ENCODE results near the gene CACHD1. TPM values are rescaled to one million over a fixed set of nuclear protein-coding genes. Genes with fewer than 3 reads are reported as not detected.

Gene CACHD1
- total RNA-seq, 1 experiment from 2014 or later, result 8.4 TPM

GRCh38 chr1:64564891-64565290 lies 95.0 kb downstream of the CACHD1 start:
- no TSS peak for BruUV-seq (replicated peaks)
- Histone ChIP-seq H3K9me3 (ENCODE audit: control insufficient read depth in 1 of 2, insufficient read depth in 1 of 2, low read depth in 1 of 2, low read length in 2 of 2) (peaks cover 0 to 11% of the 10 kb centered on the region in 2 experiments; a peak in 2 of 4 replicates), H4K20me1 (ENCODE audit: insufficient read depth) (no peaks in the 10 kb centered on the region), H3K4me3 (replicated peaks in 1 of 2; ENCODE audit: low read depth in 1 of 2, low read length in 2 of 2) (no peak overlapping the region), H3K9ac (ENCODE audit: low read length) (no peak overlapping the region), H3K9me2 (ENCODE audit: insufficient read depth) (no peaks in the 10 kb centered on the region), H3K27me3 (ENCODE audit: insufficient read depth, low read length) (no peaks in the 10 kb centered on the region), H3K4me1 (ENCODE audit: control insufficient read depth in 1 of 2, insufficient read depth in 2 of 2, low read length in 2 of 2) (no peaks in the 10 kb centered on the region), H3K36me3 (ENCODE audit: control insufficient read depth in 1 of 2, insufficient read depth in 2 of 2, low read length in 2 of 2) (no peaks in the 10 kb centered on the region), H2AFZ (ENCODE audit: low read depth, low read length, poor library complexity, severe bottlenecking) (no peak overlapping the region), H3K79me2 (ENCODE audit: insufficient read depth, low read length) (no peaks in the 10 kb centered on the region), H3K4me2 (ENCODE audit: low read length) (no peak overlapping the region), H3K27ac (ENCODE audit: low read depth, low read length) (no peak overlapping the region)
- no peak for TF ChIP-seq SIN3A (IDR thresholded peaks at IDR 0.05; ENCODE audit: low read depth)
- TF ChIP-seq EGR1 (IDR thresholded peaks at IDR 0.05; ENCODE audit: low read depth), result no peak
- TF ChIP-seq EZH2phosphoT487 (IDR thresholded peaks at IDR 0.05; ENCODE audit: borderline replicate concordance), result no peak
- no peak for TF ChIP-seq FOSL1 (IDR thresholded peaks at IDR 0.05; ENCODE audit: low read depth)
- TF ChIP-seq CBX3 (IDR thresholded peaks at IDR 0.05; ENCODE audit: low read depth), result no peak
- no peak for TF ChIP-seq ZBTB33 (IDR thresholded peaks at IDR 0.05; ENCODE audit: extremely low read depth, insufficient replicate concordance, low read length)
- no peak for TF ChIP-seq SRF (IDR thresholded peaks at IDR 0.05; ENCODE audit: low read depth)
- no peak for TF ChIP-seq CEBPB (IDR thresholded peaks at IDR 0.05; ENCODE audit: low read depth)
- no peak for TF ChIP-seq ZFX (IDR thresholded peaks at IDR 0.05)
- no peak for TF ChIP-seq POLR2A (IDR thresholded peaks at IDR 0.05; ENCODE audit: borderline replicate concordance, extremely low read depth, insufficient read depth, insufficient read length)
- TF ChIP-seq RAD21 (IDR thresholded peaks at IDR 0.05; ENCODE audit: low read depth), result no peak
- no peak for TF ChIP-seq ZNF274 (IDR thresholded peaks at IDR 0.05; ENCODE audit: low read depth, low read length)
- TF ChIP-seq POLR2AphosphoS5 (IDR thresholded peaks at IDR 0.05; ENCODE audit: low read depth, low read length), result no peak
- TF ChIP-seq EZH2 (IDR thresholded peaks at IDR 0.05), result no peak
- TF ChIP-seq YY1 (IDR thresholded peaks at IDR 0.05; ENCODE audit: extremely low read depth, insufficient replicate concordance, low read depth, low read length), result no peak
- ChIA-PET CTCF (no interaction called here), POLR2A (no interaction called here), RAD21 (ENCODE audit: low non-redundant PET in 1 of 2, low total read pairs in 2 of 2, uncharacterized antibody in 2 of 2, unreplicated experiment in 2 of 2) (no interaction called here)
- intact Hi-C loops (cut with micrococcal nuclease), result no loop called here
- no peak for DNase-seq (ENCODE audit: low read depth, low spot score)
- ATAC-seq, result no peak

Data from HCT116 (cell line).